HEK293 (cell line): Measurements from ENCODE around the gene KDM4C.

ENCODE experiments used
- CTCF ChIA-PET: fragments of 350-600 bp; formaldehyde crosslinking; extraction: SDS; loops from one replicate; lab custom pipeline; 2021; ENCODE audit warnings: antibody characterized with exemption; lab: Yijun Ruan, JAX
- POLR2A ChIA-PET: fragments of 300-600 bp; formaldehyde crosslinking; extraction: SDS; loops from one replicate; lab custom pipeline; 2020; ENCODE audit warnings: antibody characterized with exemption, inconsistent platforms; lab: Yijun Ruan, JAX
- H3K27ac ChIP-seq: fragments of 200-500 bp; sonication (Bioruptor generic); 2 replicates; pipeline ENCODE4 v1.5.1; 2014; ENCODE audit warnings: low read depth, low read length, control low read depth, inconsistent platforms; ENCODE audit errors: extremely low read depth
- H3K36me3 ChIP-seq, 2 experiments: fragments of 200-500 bp in 1 of 2; sonication (Bioruptor generic) in 1 of 2; 1 replicate in 1 of 2; 2 replicates in 1 of 2; pipeline ENCODE4 v1.5.1; 2014 to 2017; ENCODE audit warnings: inconsistent platforms in 2 of 2, low read length in 2 of 2; ENCODE audit not compliant: control insufficient read depth in 2 of 2, insufficient read depth in 1 of 2
- H3K4me1 ChIP-seq: fragments of 200-500 bp; sonication (Bioruptor generic); 2 replicates; pipeline ENCODE4 v1.5.1; 2014; ENCODE audit warnings: mild to moderate bottlenecking, low read length, inconsistent platforms; ENCODE audit not compliant: control insufficient read depth, insufficient read depth
- H3K4me3 ChIP-seq: 2 replicates; pipeline ENCODE4 v1.5.1; 2011; ENCODE audit warnings: low read depth, mild to moderate bottlenecking, control low read depth, low read length, moderate library complexity
- H3K9me3 ChIP-seq: fragments of 200-500 bp; sonication (Bioruptor generic); 2 replicates; pipeline ENCODE4 v1.5.1; 2014; ENCODE audit warnings: low read depth, low read length, inconsistent platforms; ENCODE audit not compliant: control insufficient read depth, insufficient read depth
- MYNN ChIP-seq: fragments of 450-650 bp; formaldehyde crosslinking; IDR thresholded peaks from 2 replicates; pipeline ENCODE4 v1.5.1; 2016; ENCODE audit warnings: missing biosample characterization, missing genetic modification characterization, borderline replicate concordance
- MZF1 ChIP-seq: fragments of 450-650 bp; formaldehyde crosslinking; IDR thresholded peaks from 2 replicates; pipeline ENCODE4 v1.5.1; 2017; ENCODE audit warnings: missing biosample characterization, missing genetic modification characterization, borderline replicate concordance
- SCRT2 ChIP-seq: fragments of 450-650 bp; formaldehyde crosslinking; IDR thresholded peaks from 2 replicates; pipeline ENCODE4 v1.5.1; 2016; ENCODE audit warnings: missing biosample characterization, missing genetic modification characterization
- SETDB1 ChIP-seq: IDR thresholded peaks from one replicate; pipeline ENCODE4 v1.6.1; 2017; ENCODE audit warnings: mild to moderate bottlenecking, low read length, moderate library complexity, mixed read lengths; ENCODE audit not compliant: insufficient read length
- SP3 ChIP-seq: fragments of 450-650 bp; formaldehyde crosslinking; IDR thresholded peaks from 2 replicates; pipeline ENCODE4 v1.5.1; 2016; ENCODE audit warnings: missing biosample characterization, missing genetic modification characterization
- WT1 ChIP-seq: fragments of 450-650 bp; formaldehyde crosslinking; IDR thresholded peaks from 2 replicates; pipeline ENCODE4 v1.5.1; 2016; ENCODE audit warnings: missing biosample characterization, missing genetic modification characterization
- ZFHX2 ChIP-seq: fragments of 450-650 bp; formaldehyde crosslinking; conservative IDR thresholded peaks from 2 replicates; pipeline ENCODE4 v1.5.1; 2016; ENCODE audit warnings: missing biosample characterization, missing genetic modification characterization
- ZNF175 ChIP-seq: fragments of 450-650 bp; formaldehyde crosslinking; IDR thresholded peaks from 2 replicates; pipeline ENCODE4 v1.5.1; 2016; ENCODE audit warnings: missing biosample characterization, missing genetic modification characterization
- ZNF214 ChIP-seq: fragments of 450-650 bp; formaldehyde crosslinking; IDR thresholded peaks from 2 replicates; pipeline ENCODE4 v1.5.1; 2017; ENCODE audit warnings: missing biosample characterization, mild to moderate bottlenecking, missing genetic modification characterization, borderline replicate concordance
- ZNF24 ChIP-seq: fragments of 450-650 bp; formaldehyde crosslinking; IDR thresholded peaks from 2 replicates; pipeline ENCODE4 v1.5.1; 2016; ENCODE audit warnings: missing biosample characterization, missing genetic modification characterization
- ZNF654 ChIP-seq: fragments of 450-650 bp; formaldehyde crosslinking; IDR thresholded peaks from 2 replicates; pipeline ENCODE4 v1.5.1; 2016; ENCODE audit warnings: low read depth, missing biosample characterization, missing genetic modification characterization
- ZNF707 ChIP-seq: fragments of 450-650 bp; formaldehyde crosslinking; IDR thresholded peaks from 2 replicates; pipeline ENCODE4 v1.5.1; 2016; ENCODE audit warnings: missing biosample characterization, missing genetic modification characterization
- ZNF777 ChIP-seq: fragments of 450-650 bp; formaldehyde crosslinking; IDR thresholded peaks from 2 replicates; pipeline ENCODE4 v1.5.1; 2017; ENCODE audit warnings: missing biosample characterization, missing genetic modification characterization, borderline replicate concordance
- ZSCAN30 ChIP-seq: fragments of 450-650 bp; IDR thresholded peaks from 2 replicates; pipeline ENCODE4 v1.5.1; 2018; ENCODE audit warnings: missing biosample characterization, mild to moderate bottlenecking, missing genetic modification characterization, moderate library complexity
- TF ChIP-seq, protein P1 (sequence below): fragments of 450-650 bp; formaldehyde crosslinking; conservative IDR thresholded peaks from 2 replicates; pipeline ENCODE4 v1.5.1; 2016; ENCODE audit warnings: low read depth, missing biosample characterization, missing genetic modification characterization
- TF ChIP-seq, protein P2 (sequence below): fragments of 450-650 bp; formaldehyde crosslinking; IDR thresholded peaks from 2 replicates; pipeline ENCODE4 v1.5.1; 2016; ENCODE audit warnings: missing biosample characterization, missing genetic modification characterization
- TF ChIP-seq, protein P3 (sequence below): fragments of 450-650 bp; formaldehyde crosslinking; IDR thresholded peaks from 2 replicates; pipeline ENCODE4 v1.5.1; 2016; ENCODE audit warnings: missing biosample characterization, missing genetic modification characterization
- TF ChIP-seq, protein P4 (sequence below): fragments of 450-650 bp; formaldehyde crosslinking; IDR thresholded peaks from 2 replicates; pipeline ENCODE4 v1.5.1; 2017; ENCODE audit warnings: missing biosample characterization, mild to moderate bottlenecking, missing genetic modification characterization, moderate library complexity

Gene KDM4C

DNA sequence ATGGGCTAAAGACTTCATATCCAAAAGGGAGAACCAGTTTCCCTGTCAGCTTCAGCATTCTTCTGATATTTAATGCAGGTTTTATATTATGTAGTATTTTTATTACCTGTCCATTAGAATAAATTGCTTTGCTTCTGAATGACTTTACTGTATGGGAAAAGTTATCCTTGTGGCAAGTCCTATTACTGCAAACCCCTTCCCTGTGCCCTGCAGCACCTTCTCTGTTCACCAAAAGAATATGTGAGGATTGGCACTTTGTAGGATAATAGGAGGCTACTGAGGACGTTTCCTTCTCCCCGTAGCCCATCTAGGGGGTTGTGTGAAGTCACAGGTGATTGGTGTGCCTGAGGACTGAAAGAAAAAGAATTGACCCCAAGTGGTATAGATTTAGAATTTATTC is 296.1 kb downstream of the KDM4C start:
- TF ChIP-seq ZNF777 (tag by site-specific recombination) (no peak), SCRT2 (tag by site-specific recombination) (no peak), WT1 (no peak), MZF1 (tag by site-specific recombination) (no peak), ZNF214 (tag by site-specific recombination) (no peak), ZNF24 (tag by site-specific recombination) (no peak), MYNN (tag by site-specific recombination) (no peak), ZNF175 (tag by site-specific recombination) (no peak), ZSCAN30 (tag by site-specific recombination) (no peak), ZFHX2 (tag by site-specific recombination) (no peak), SP3 (tag by site-specific recombination) (no peak), ZNF654 (tag by site-specific recombination) (no peak), SETDB1 (no peak), ZNF707 (tag by site-specific recombination) (no peak)
- TF ChIP-seq, protein P1, sequence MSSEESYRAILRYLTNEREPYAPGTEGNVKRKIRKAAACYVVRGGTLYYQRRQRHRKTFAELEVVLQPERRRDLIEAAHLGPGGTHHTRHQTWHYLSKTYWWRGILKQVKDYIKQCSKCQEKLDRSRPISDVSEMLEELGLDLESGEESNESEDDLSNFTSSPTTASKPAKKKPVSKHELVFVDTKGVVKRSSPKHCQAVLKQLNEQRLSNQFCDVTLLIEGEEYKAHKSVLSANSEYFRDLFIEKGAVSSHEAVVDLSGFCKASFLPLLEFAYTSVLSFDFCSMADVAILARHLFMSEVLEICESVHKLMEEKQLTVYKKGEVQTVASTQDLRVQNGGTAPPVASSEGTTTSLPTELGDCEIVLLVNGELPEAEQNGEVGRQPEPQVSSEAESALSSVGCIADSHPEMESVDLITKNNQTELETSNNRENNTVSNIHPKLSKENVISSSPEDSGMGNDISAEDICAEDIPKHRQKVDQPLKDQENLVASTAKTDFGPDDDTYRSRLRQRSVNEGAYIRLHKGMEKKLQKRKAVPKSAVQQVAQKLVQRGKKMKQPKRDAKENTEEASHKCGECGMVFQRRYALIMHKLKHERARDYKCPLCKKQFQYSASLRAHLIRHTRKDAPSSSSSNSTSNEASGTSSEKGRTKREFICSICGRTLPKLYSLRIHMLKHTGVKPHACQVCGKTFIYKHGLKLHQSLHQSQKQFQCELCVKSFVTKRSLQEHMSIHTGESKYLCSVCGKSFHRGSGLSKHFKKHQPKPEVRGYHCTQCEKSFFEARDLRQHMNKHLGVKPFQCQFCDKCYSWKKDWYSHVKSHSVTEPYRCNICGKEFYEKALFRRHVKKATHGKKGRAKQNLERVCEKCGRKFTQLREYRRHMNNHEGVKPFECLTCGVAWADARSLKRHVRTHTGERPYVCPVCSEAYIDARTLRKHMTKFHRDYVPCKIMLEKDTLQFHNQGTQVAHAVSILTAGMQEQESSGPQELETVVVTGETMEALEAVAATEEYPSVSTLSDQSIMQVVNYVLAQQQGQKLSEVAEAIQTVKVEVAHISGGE (tag by site-specific recombination): no peak
- TF ChIP-seq, protein P2, sequence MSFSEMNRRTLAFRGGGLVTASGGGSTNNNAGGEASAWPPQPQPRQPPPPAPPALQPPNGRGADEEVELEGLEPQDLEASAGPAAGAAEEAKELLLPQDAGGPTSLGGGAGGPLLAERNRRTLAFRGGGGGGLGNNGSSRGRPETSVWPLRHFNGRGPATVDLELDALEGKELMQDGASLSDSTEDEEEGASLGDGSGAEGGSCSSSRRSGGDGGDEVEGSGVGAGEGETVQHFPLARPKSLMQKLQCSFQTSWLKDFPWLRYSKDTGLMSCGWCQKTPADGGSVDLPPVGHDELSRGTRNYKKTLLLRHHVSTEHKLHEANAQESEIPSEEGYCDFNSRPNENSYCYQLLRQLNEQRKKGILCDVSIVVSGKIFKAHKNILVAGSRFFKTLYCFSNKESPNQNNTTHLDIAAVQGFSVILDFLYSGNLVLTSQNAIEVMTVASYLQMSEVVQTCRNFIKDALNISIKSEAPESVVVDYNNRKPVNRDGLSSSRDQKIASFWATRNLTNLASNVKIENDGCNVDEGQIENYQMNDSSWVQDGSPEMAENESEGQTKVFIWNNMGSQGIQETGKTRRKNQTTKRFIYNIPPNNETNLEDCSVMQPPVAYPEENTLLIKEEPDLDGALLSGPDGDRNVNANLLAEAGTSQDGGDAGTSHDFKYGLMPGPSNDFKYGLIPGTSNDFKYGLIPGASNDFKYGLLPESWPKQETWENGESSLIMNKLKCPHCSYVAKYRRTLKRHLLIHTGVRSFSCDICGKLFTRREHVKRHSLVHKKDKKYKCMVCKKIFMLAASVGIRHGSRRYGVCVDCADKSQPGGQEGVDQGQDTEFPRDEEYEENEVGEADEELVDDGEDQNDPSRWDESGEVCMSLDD (tag by site-specific recombination): no peak
- TF ChIP-seq, protein P3, sequence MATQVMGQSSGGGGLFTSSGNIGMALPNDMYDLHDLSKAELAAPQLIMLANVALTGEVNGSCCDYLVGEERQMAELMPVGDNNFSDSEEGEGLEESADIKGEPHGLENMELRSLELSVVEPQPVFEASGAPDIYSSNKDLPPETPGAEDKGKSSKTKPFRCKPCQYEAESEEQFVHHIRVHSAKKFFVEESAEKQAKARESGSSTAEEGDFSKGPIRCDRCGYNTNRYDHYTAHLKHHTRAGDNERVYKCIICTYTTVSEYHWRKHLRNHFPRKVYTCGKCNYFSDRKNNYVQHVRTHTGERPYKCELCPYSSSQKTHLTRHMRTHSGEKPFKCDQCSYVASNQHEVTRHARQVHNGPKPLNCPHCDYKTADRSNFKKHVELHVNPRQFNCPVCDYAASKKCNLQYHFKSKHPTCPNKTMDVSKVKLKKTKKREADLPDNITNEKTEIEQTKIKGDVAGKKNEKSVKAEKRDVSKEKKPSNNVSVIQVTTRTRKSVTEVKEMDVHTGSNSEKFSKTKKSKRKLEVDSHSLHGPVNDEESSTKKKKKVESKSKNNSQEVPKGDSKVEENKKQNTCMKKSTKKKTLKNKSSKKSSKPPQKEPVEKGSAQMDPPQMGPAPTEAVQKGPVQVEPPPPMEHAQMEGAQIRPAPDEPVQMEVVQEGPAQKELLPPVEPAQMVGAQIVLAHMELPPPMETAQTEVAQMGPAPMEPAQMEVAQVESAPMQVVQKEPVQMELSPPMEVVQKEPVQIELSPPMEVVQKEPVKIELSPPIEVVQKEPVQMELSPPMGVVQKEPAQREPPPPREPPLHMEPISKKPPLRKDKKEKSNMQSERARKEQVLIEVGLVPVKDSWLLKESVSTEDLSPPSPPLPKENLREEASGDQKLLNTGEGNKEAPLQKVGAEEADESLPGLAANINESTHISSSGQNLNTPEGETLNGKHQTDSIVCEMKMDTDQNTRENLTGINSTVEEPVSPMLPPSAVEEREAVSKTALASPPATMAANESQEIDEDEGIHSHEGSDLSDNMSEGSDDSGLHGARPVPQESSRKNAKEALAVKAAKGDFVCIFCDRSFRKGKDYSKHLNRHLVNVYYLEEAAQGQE: no peak
- TF ChIP-seq, protein P4, sequence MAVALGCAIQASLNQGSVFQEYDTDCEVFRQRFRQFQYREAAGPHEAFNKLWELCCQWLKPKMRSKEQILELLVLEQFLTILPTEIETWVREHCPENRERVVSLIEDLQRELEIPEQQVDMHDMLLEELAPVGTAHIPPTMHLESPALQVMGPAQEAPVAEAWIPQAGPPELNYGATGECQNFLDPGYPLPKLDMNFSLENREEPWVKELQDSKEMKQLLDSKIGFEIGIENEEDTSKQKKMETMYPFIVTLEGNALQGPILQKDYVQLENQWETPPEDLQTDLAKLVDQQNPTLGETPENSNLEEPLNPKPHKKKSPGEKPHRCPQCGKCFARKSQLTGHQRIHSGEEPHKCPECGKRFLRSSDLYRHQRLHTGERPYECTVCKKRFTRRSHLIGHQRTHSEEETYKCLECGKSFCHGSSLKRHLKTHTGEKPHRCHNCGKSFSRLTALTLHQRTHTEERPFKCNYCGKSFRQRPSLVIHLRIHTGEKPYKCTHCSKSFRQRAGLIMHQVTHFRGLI (tag by site-specific recombination): no peak
- TF ChIP-seq, all 188 proteins: peak for 0
- Histone ChIP-seq H3K4me1 (no peaks in the 10 kb centered on the region), H3K9me3 (no peaks in the 10 kb centered on the region), H3K4me3 (no peak overlapping the region), H3K27ac (no peak overlapping the region), H3K36me3 (no peaks in the 10 kb centered on the region)
- CTCF ChIA-PET: interaction anchor here (0.9 to 2.2 kb wide), 8 partner anchors 13 to 485 kb away, joined by 3 to 16 read pairs (median 6); no protein-coding TSS in a partner anchor
- POLR2A ChIA-PET: no interaction called here
